ENCODE results near the gene TREX2. TPM values are rescaled to one million over a fixed set of nuclear protein-coding genes. Genes with fewer than 3 reads are reported as not detected.

Gene TREX2, protein sequence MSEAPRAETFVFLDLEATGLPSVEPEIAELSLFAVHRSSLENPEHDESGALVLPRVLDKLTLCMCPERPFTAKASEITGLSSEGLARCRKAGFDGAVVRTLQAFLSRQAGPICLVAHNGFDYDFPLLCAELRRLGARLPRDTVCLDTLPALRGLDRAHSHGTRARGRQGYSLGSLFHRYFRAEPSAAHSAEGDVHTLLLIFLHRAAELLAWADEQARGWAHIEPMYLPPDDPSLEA
- 1 to 10 TPM; 1.0 to 4.3 (median 1.9) TPM for total RNA-seq

DNA sequence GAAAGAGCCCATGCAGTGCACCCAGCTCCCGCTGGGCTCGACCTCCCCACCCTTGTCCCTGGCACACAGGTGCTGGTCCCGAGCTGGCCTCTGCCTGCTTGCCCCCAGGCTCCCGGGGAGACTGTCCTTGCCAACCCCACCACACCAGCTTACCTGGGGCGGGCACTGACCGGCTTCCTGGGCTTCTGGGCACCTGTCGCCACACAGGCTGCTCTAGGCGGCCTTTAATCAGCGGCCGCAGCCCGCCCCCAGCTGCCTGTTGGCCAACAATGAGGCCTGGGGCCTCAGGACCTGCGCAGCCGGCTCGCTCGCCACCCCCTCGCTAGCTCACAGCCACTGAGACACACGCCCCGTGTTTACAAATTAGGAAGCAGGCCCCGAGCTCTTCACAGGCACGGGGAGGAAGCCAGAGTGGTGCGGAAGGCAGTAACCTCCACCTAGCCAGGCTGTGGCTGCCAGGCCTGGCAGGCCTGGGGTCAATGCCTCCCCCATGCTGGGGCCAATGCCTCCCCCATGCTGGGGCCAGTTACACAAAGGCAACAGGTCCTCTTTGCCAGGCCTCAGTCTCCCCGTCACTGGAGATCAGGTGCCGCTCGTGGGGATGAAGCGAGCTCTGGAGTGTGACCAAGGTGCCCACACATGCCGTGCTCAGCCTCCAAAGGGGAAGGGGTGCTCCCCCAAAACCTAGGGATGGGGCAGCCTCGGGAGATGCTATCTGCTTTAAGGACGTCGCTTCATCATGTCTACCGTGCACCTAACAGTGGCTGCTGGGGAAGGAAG is at the start of gene TREX2:
Gene TREX2, minus strand, starts transcription at position 201 of the 780 bp plus-strand sequence. CDS start 626 bp downstream, outside the sequence.
- intact Hi-C loops (cut with DNase I; ENCODE audit: low total_unique reads), result no loop called here
- H3K36me3 ChIP-seq, result no peaks in the 10 kb centered on the region
- H3K4me1 ChIP-seq, result no peaks in the 10 kb centered on the region
- H3K9me3 ChIP-seq, result no peaks in the 10 kb centered on the region
- H3K4me3 ChIP-seq, result no peak within 1 kb of the TSS
- peak within 1 kb of the TSS in 1 of 2 donors; percentile 25 for H3K27ac ChIP-seq
- H3K27me3 ChIP-seq, result peaks cover 0 to 14% of the 10 kb centered on the region in 2 donors
- TF ChIP-seq POLR2A (IDR thresholded peaks at IDR 0.05) (no peak), POLR2AphosphoS5 (IDR thresholded peaks at IDR 0.05) (no peak)
- TF ChIP-seq, protein P1, sequence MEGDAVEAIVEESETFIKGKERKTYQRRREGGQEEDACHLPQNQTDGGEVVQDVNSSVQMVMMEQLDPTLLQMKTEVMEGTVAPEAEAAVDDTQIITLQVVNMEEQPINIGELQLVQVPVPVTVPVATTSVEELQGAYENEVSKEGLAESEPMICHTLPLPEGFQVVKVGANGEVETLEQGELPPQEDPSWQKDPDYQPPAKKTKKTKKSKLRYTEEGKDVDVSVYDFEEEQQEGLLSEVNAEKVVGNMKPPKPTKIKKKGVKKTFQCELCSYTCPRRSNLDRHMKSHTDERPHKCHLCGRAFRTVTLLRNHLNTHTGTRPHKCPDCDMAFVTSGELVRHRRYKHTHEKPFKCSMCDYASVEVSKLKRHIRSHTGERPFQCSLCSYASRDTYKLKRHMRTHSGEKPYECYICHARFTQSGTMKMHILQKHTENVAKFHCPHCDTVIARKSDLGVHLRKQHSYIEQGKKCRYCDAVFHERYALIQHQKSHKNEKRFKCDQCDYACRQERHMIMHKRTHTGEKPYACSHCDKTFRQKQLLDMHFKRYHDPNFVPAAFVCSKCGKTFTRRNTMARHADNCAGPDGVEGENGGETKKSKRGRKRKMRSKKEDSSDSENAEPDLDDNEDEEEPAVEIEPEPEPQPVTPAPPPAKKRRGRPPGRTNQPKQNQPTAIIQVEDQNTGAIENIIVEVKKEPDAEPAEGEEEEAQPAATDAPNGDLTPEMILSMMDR (IDR thresholded peaks at IDR 0.05), result no peak
- DNase-seq (ENCODE audit: low spot score in 2 of 2), result no peak

DNA sequence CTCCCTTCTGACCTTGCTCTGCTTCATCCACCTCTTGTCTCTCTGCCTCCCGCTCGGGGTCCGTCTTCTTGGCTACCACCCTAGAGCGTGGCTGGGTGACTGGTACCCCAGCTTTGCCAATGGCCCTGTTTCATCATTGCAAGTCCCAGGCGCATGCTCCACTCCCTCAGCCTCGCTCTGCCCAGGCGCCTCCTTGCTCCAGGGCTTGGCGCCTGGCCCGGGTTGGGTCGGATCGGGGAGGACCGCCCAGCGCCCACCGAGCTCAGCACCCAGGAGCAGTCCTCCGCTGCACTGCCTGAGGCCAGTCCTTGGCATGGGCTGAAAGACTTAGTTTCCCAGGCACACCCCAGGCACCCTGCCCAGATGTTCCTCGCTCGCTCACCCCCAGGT is 49.5 kb upstream of the TREX2 start:
- TF ChIP-seq, protein P1 (IDR thresholded peaks at IDR 0.05), result peak in 2 of 3 donors; percentile 1 to 6
- TF ChIP-seq POLR2A (IDR thresholded peaks at IDR 0.05) (no peak), POLR2AphosphoS5 (IDR thresholded peaks at IDR 0.05) (no peak)
- peaks cover 0 to 3% of the 10 kb centered on the region in 2 donors for H3K9me3 ChIP-seq
- H3K4me3 ChIP-seq, result peak overlapping the region; percentile 32 to 63 (median 37)
- intact Hi-C loops (cut with DNase I; ENCODE audit: low total_unique reads), result no loop called here
- DNase-seq (ENCODE audit: low spot score in 2 of 2), result no peak
- H3K36me3 ChIP-seq, result no peaks in the 10 kb centered on the region
- peak overlapping the region in 1 of 2 donors; percentile 70 for H3K27ac ChIP-seq
- H3K27me3 ChIP-seq, result peaks cover 5 to 84% of the 10 kb centered on the region in 2 donors
- no peaks in the 10 kb centered on the region for H3K4me1 ChIP-seq

DNA sequence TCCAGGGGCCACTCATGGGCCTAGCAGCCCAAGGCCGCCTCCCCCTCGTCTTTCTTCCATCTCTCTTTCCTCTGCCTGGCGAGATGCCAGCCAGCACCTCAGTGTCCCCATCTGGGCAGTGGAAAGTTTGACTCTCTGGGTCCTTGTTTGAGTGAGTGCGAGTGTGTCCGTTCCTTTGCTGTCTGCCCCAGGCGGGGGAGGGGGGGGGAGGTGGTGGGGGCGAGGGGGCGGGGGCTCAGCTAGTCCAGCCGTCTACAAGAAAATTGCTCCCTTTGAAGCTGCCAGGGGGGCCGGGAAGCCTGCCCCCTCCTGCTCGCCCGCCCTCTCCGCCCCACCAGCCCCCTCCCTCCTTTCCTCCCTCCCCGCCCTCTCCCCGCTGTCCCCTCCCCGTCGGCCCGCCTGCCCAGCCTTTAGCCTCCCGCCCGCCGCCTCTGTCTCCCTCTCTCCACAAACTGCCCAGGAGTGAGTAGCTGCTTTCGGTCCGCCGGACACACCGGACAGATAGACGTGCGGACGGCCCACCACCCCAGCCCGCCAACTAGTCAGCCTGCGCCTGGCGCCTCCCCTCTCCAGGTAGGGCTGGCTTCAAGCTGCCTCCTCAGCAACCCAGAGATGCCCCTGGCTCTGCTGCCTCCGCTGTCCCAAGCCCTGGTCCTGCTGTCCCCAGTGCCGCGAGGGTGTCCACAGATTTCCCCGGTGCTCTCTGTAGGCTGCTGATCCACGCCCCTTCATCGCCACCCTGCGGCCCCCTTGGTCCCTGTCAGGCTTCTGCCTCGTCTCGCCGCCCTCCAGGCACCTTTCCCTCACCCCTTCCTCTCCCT is 48.9 kb upstream of the TREX2 start, which contains the start of gene BGN:
Gene BGN, plus strand, starts transcription at position 440 of the 821 bp plus-strand sequence. CDS start 9,652 bp downstream, outside the sequence.
- Histone ChIP-seq H3K4me3 (peak within 1 kb of the TSS; percentile 32 to 63 (median 37)), H3K9me3 (peaks cover 0 to 3% of the 10 kb centered on the region in 2 donors), H3K4me1 (no peaks in the 10 kb centered on the region), H3K27me3 (peaks cover 5 to 84% of the 10 kb centered on the region in 2 donors), H3K36me3 (no peaks in the 10 kb centered on the region), H3K27ac (peak within 1 kb of the TSS in 1 of 2 donors; percentile 70)
- intact Hi-C loops (cut with DNase I; ENCODE audit: low total_unique reads), result no loop called here
- TF ChIP-seq POLR2AphosphoS5 (IDR thresholded peaks at IDR 0.05), result no peak
- TF ChIP-seq, protein P1 (IDR thresholded peaks at IDR 0.05), result peak in 2 of 3 donors; percentile 16
- no peak for DNase-seq (ENCODE audit: low spot score in 2 of 2)

DNA sequence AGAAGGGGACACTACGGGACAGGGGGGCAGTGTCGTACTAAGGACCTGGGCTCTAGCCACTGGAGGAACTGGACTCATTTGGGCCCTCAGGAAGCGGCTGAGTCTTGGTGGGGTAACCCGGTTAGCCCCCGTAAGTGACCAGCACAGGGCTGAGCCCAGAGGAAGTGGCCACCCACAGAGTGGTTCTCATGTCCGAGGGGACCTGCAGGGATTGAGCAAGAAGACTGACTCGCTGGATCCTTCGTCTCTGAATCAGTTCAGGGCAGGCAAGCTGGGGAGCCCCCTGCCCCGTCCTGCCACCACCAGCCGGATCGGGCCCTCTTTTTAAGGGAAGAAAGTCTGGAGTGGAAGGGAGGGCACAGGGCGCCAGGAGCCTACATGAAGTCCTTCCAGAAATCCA is 48.2 kb upstream of the TREX2 start:
- TF ChIP-seq POLR2AphosphoS5 (IDR thresholded peaks at IDR 0.05), result no peak
- TF ChIP-seq, protein P1 (IDR thresholded peaks at IDR 0.05), result no peak
- TF ChIP-seq POLR2A (IDR thresholded peaks at IDR 0.05), result no peak
- intact Hi-C loops (cut with DNase I; ENCODE audit: low total_unique reads), result no loop called here
- no peak overlapping the region for H3K4me3 ChIP-seq

More for the DNA sequence above, 48.2 kb upstream of the TREX2 start:
- Histone ChIP-seq H3K4me1 (no peaks in the 10 kb centered on the region), H3K27ac (peak overlapping the region in 1 of 2 donors; percentile 70), H3K36me3 (no peaks in the 10 kb centered on the region), H3K27me3 (peaks cover 5 to 80% of the 10 kb centered on the region in 2 donors), H3K9me3 (peaks cover 0 to 3% of the 10 kb centered on the region in 2 donors)
- DNase-seq (ENCODE audit: low spot score in 2 of 2), result no peak

All from breast epithelium (tissue), 4 donors.